HG03558 (cell line): Measurements from ENCODE around the gene JOSD2.

Source experiments
- ATAC-seq: cut with Tn5 transposase; IDR thresholded peaks from one replicate; pipeline ENCODE4 v1.9.1; 2021; ENCODE audit warnings: moderate number of reproducible peaks; ENCODE audit not compliant: unreplicated experiment; ENCODE audit errors: extremely low read depth

The JOSD2 gene

DNA sequence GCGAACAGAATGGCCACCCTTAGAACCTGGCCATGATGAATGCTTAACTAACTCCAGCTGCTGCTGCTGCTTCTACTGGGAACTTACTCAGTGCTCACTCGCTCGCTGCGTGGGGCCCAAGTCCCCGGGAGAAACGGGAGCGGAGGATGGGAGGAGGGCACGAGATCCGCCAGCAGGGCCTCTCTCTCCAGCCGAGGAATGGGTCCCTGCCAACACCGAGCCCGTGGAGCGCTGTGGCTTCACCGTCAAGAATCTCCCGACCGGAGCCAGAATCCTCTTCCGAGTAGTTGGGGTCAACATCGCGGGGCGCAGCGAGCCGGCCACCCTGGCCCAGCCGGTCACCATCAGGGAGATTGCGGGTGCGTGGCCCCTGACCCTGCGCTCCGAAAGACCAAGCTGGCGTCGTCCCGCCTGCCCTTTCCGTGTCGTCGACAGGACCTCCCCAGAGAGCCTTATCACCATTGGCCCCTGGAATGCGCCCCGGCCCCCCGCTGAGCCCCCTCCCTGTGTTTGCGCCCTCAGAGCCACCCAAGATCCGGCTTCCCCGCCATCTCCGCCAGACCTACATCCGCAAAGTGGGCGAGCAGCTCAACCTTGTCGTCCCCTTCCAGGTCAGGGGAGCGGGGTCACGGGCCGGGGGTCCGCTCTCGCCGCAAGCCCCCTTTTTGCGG lies 52.5 kb downstream of the JOSD2 start:
- no peak for ATAC-seq

DNA sequence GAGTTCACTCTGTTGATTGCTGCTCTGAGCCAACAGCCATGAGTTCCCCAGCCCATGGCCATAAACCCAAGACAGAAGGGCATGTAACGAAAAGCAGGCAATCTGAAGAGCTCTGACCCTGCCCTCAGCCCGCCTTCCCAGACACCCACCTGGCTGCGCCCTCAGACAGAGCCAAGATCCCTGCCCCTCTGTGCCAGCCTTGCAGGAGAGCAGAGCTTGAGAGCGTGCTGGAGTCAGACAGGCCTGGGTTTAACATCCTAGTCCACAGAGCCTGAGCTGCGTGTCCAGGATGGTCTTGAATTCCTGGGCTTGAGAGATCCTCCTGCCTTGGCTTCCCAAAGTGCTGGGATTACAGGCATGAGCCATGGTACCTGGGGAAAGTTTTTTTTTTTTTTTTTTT lies 53.7 kb downstream of the JOSD2 start:
- no peak for ATAC-seq
